Tibial nerve (tissue), 4 donors: ENCODE measurements around the gene KRTAP5-4. TPM values are rescaled to one million over a fixed set of nuclear protein-coding genes. Genes with fewer than 3 reads are reported as not detected.

Experiments
- DNase-seq, 2 donors: peaks; one replicate each; pipeline ENCODE4 v3.0.0-alpha.2; 2019; ENCODE audit warnings: low spot score in 2 of 2
- H3K27ac ChIP-seq, 4 donors: fragments of 200-600 bp; sonication (generic) in 3 of 4; one replicate each; pipeline ENCODE4 v1.5.1; 2017 to 2019; ENCODE audit warnings: mild to moderate bottlenecking in 1 of 4
- H3K27me3 ChIP-seq, 2 donors: fragments of 200-600 bp; sonication (generic) in 1 of 2; one replicate each; pipeline versions ENCODE4 v1.5.1 to v1.6.0; 2017 to 2019
- H3K36me3 ChIP-seq, 3 donors: fragments of 200-600 bp; sonication (generic); one replicate each; pipeline ENCODE4 v1.5.1; 2018 to 2019
- H3K4me1 ChIP-seq, 4 donors: fragments of 200-600 bp; sonication (generic) in 3 of 4; one replicate each; pipeline ENCODE4 v1.5.1; 2017 to 2019
- H3K4me3 ChIP-seq, 4 donors: fragments of 200-600 bp; sonication (generic) in 3 of 4; one replicate each; pipeline ENCODE4 v1.5.1; 2017 to 2019; ENCODE audit warnings: mild to moderate bottlenecking in 1 of 4, moderate library complexity in 1 of 4
- H3K9me3 ChIP-seq, 4 donors: fragments of 200-600 bp; sonication (generic) in 3 of 4; one replicate each; pipeline ENCODE4 v1.5.1; 2017 to 2019
- CTCF ChIP-seq, 5 experiments: fragments of 200-600 bp in 3 of 5; fragments of 450-650 bp in 2 of 5; sonication (generic) in 3 of 5; IDR thresholded peaks; one replicate each; pipeline ENCODE4 v1.5.1; 2016 to 2019; ENCODE audit warnings: antibody characterized with exemption in 5 of 5, mild to moderate bottlenecking in 3 of 5, moderate library complexity in 2 of 5
- EP300 ChIP-seq, 2 donors: sonication (generic); formaldehyde crosslinking; IDR thresholded peaks; one replicate each; pipeline ENCODE4 v1.6.1; 2017; ENCODE audit warnings: antibody characterized with exemption in 2 of 2, mild to moderate bottlenecking in 1 of 2
- POLR2A ChIP-seq, 2 donors: fragments of 450-650 bp; IDR thresholded peaks; one replicate each; pipeline ENCODE4 v1.6.1; 2017; ENCODE audit warnings: antibody characterized with exemption in 2 of 2, mild to moderate bottlenecking in 2 of 2, moderate library complexity in 2 of 2
- WGBS, 2 donors: methylation state at CpG; one replicate each; pipeline ENCODE4 v1.1.5; 2018; 5-methylcytosine and 5-hydroxymethylcytosine counted together
- total RNA-seq, 4 donors: library from RNA; depleted of rRNA; stranded (reverse); fragments of >200 nt; gene quantifications; one replicate each; pipeline ENCODE4 v1.1.0, GENCODE V29; 2016

Gene KRTAP5-4
- total RNA-seq, 4 donors from 2014 or later: not detected

- peaks cover 0 to 12% (median 0%) of the 10 kb centered on the region in 4 donors for H3K4me1 ChIP-seq
- H3K9me3 ChIP-seq: no peaks in the 10 kb centered on the region
- TF ChIP-seq CTCF (IDR thresholded peaks at IDR 0.05) (no peak), POLR2A (IDR thresholded peaks at IDR 0.05) (no peak)
- H3K36me3 ChIP-seq: no peaks in the 10 kb centered on the region
- 36 to 41% methylated on average over 18 of the region's 18 CpGs for WGBS, 2 donors
- no peak overlapping the region for H3K4me3 ChIP-seq
- H3K27me3 ChIP-seq: peaks cover 0 to 25% of the 10 kb centered on the region in 2 donors
- H3K27ac ChIP-seq: no peak overlapping the region
- DNase-seq: no peak
These were observed 17.2 kb upstream of the KRTAP5-4 start for GRCh38 chr11:1639102-1639620.

GRCh38 chr11:1638344-1638743, 16.4 kb upstream of the KRTAP5-4 start:
- Histone ChIP-seq H3K27me3 (peaks cover 0 to 30% of the 10 kb centered on the region in 2 donors), H3K4me3 (no peak overlapping the region), H3K36me3 (no peaks in the 10 kb centered on the region), H3K27ac (no peak overlapping the region), H3K9me3 (no peaks in the 10 kb centered on the region), H3K4me1 (peaks cover 0 to 12% (median 0%) of the 10 kb centered on the region in 4 donors)
- TF ChIP-seq POLR2A (IDR thresholded peaks at IDR 0.05) (no peak), EP300 (IDR thresholded peaks at IDR 0.05) (no peak), CTCF (IDR thresholded peaks at IDR 0.05) (no peak)
- DNase-seq: no peak
- WGBS, 2 donors: 82 to 84% methylated on average over 8 of the region's 8 CpGs

- 78 to 85% methylated on average over 2 of the region's 2 CpGs for WGBS, 2 donors
- Histone ChIP-seq H3K4me1 (peaks cover 0 to 12% (median 0%) of the 10 kb centered on the region in 4 donors), H3K9me3 (no peaks in the 10 kb centered on the region), H3K27me3 (peaks cover 0 to 32% of the 10 kb centered on the region in 2 donors), H3K27ac (no peak overlapping the region), H3K4me3 (no peak overlapping the region), H3K36me3 (no peaks in the 10 kb centered on the region)
- DNase-seq: no peak
- TF ChIP-seq POLR2A (IDR thresholded peaks at IDR 0.05) (no peak), EP300 (IDR thresholded peaks at IDR 0.05) (no peak), CTCF (IDR thresholded peaks at IDR 0.05) (no peak)
These were observed 15.7 kb upstream of the KRTAP5-4 start for GRCh38 chr11:1637628-1638027.

GRCh38 chr11:1636291-1636950, 14.5 kb upstream of the KRTAP5-4 start:
- Histone ChIP-seq H3K27me3 (peaks cover 0 to 42% of the 10 kb centered on the region in 2 donors), H3K9me3 (no peaks in the 10 kb centered on the region), H3K4me1 (peaks cover 0 to 12% (median 0%) of the 10 kb centered on the region in 4 donors), H3K4me3 (no peak overlapping the region), H3K27ac (no peak overlapping the region), H3K36me3 (no peaks in the 10 kb centered on the region)
- 84 to 85% methylated on average over 19 of the region's 19 CpGs for WGBS, 2 donors
- TF ChIP-seq POLR2A (IDR thresholded peaks at IDR 0.05) (no peak), CTCF (IDR thresholded peaks at IDR 0.05) (no peak), EP300 (IDR thresholded peaks at IDR 0.05) (no peak)
- DNase-seq: no peak

GRCh38 chr11:1633864-1634263, 11.9 kb upstream of the KRTAP5-4 start:
- no peaks in the 10 kb centered on the region for H3K36me3 ChIP-seq
- H3K27ac ChIP-seq: no peak overlapping the region
- 88 to 93% methylated on average over 10 of the region's 10 CpGs for WGBS, 2 donors
- DNase-seq: no peak
- H3K4me3 ChIP-seq: no peak overlapping the region
- no peaks in the 10 kb centered on the region for H3K4me1 ChIP-seq
- no peak for TF ChIP-seq POLR2A (IDR thresholded peaks at IDR 0.05)
- no peak for TF ChIP-seq EP300 (IDR thresholded peaks at IDR 0.05)
- TF ChIP-seq CTCF (IDR thresholded peaks at IDR 0.05): no peak
- peaks cover 0 to 42% of the 10 kb centered on the region in 2 donors for H3K27me3 ChIP-seq
- no peaks in the 10 kb centered on the region for H3K9me3 ChIP-seq
